Right lobe of liver (tissue), 6 donors: ENCODE results near the gene AIF1L. TPM values are rescaled to one million over a fixed set of nuclear protein-coding genes. Genes with fewer than 3 reads are reported as not detected.

Source experiments
- ATAC-seq, 4 donors: fragments of 200-7000 bp; cut with Tn5 transposase; one replicate each; pipeline ENCODE4 v1.9.1; 2020; ENCODE audit warnings: mild to moderate bottlenecking in 4 of 4, moderate library complexity in 4 of 4
- DNase-seq, 3 donors: peaks; one replicate each; pipeline ENCODE4 v3.0.0-alpha.2; 2020
- H3K27ac ChIP-seq, 3 donors: fragments of 200-600 bp; one replicate each; pipeline ENCODE4 v1.8.0; 2022
- H3K27me3 ChIP-seq, 2 donors: fragments of 200-600 bp; one replicate each; pipeline ENCODE4 v1.8.0; 2022
- H3K36me3 ChIP-seq, 4 donors: fragments of 200-600 bp; sonication (generic) in 1 of 4; one replicate each; pipeline versions ENCODE4 v1.5.1 to v1.8.0; 2017 to 2022; ENCODE audit warnings: control low read depth in 1 of 4
- H3K4me1 ChIP-seq, 4 donors: fragments of 200-600 bp; sonication (generic) in 1 of 4; one replicate each; pipeline versions ENCODE4 v1.5.1 to v1.8.0; 2017 to 2022; ENCODE audit warnings: control low read depth in 1 of 4
- H3K4me3 ChIP-seq, 3 donors: fragments of 200-600 bp; one replicate each; pipeline ENCODE4 v1.8.0; 2022
- H3K9me3 ChIP-seq, 4 donors: fragments of 200-600 bp; sonication (generic) in 1 of 4; one replicate each; pipeline versions ENCODE4 v1.5.1 to v1.8.0; 2017 to 2022; ENCODE audit warnings: control low read depth in 1 of 4
- CTCF ChIP-seq, 4 donors: fragments of 200-600 bp in 3 of 4; fragments of 450-650 bp in 1 of 4; IDR thresholded peaks; one replicate each; pipeline versions ENCODE4 v1.5.1 to v1.8.0; 2016 to 2022; ENCODE audit warnings: antibody characterized with exemption in 4 of 4, mild to moderate bottlenecking in 2 of 4
- POLR2A ChIP-seq: fragments of 450-650 bp; IDR thresholded peaks from one replicate; pipeline ENCODE4 v1.6.1; 2017; ENCODE audit warnings: antibody characterized with exemption, mild to moderate bottlenecking
- WGBS: methylation state at CpG from one replicate; pipeline ENCODE4 v1.1.6; 2018; ENCODE audit warnings: low coverage, low lambda C conversion rate; ENCODE audit not compliant: insufficient coverage; ENCODE audit errors: missing lambda C conversion rate; 5-methylcytosine and 5-hydroxymethylcytosine counted together
- intact Hi-C, 2 donors: fragments of 100-400 bp; cut with DNase I; formaldehyde crosslinking; loops; one replicate each; pipeline versions ENCODE4 v1.11.2 to v1.14.1; 2022
- total RNA-seq, 6 experiments: library from RNA; depleted of rRNA in 2 of 6; stranded (reverse); fragments of >200 nt in 2 of 6; fragmentation: NEBNext Ultra II Directional in 3 of 6; extraction: Animal tissue kit (Norgen Biotek cat#: 25700) in 3 of 6; gene quantifications; one replicate each; pipeline versions ENCODE4 v1.1.0 to v1.2.4, GENCODE V29; 2016 to 2023
- donor health status: DM: no; HTN: yes; CAD: no.
- donor health status: DM: no; HTN: no; CAD: no.
- donor health status: DM: no; HTN: no; CAD: no.
- donor health status: DM: no; HTN: yes; CAD: no.
- donor health status: DM: no; HTN: yes; CAD: no.

The AIF1L gene
- total RNA-seq, 6 experiments from 2014 or later, result 0.33 to 1.4 (median 0.49) TPM

- no peak overlapping the region for H3K4me3 ChIP-seq
- H3K36me3 ChIP-seq, result no peaks in the 10 kb centered on the region
- H3K4me1 ChIP-seq, result peaks cover 0 to 7% (median 0%) of the 10 kb centered on the region in 4 donors
- no peak overlapping the region for H3K27ac ChIP-seq
- WGBS, result 60% methylated on average over 1 of the region's 6 CpGs
- no peaks in the 10 kb centered on the region for H3K27me3 ChIP-seq
- no peak for TF ChIP-seq POLR2A
- no peaks in the 10 kb centered on the region for H3K9me3 ChIP-seq
- no peak for DNase-seq
- ATAC-seq, result no peak
- intact Hi-C loops, result no loop called here
These were observed 4.3 kb upstream of the AIF1L start for GRCh38 chr9:131092030-131092429.

GRCh38 chr9:131092548-131093440 is 3.5 kb upstream of the AIF1L start:
- no peaks in the 10 kb centered on the region for H3K36me3 ChIP-seq
- peaks cover 0 to 3% of the 10 kb centered on the region in 2 donors for H3K27me3 ChIP-seq
- no peaks in the 10 kb centered on the region for H3K9me3 ChIP-seq
- TF ChIP-seq POLR2A (no peak), CTCF (IDR thresholded peaks at IDR 0.05) (no peak)
- no peak for DNase-seq
- 41% methylated on average over 6 of the region's 24 CpGs for WGBS
- H3K4me1 ChIP-seq, result peaks cover 0 to 7% (median 0%) of the 10 kb centered on the region in 4 donors
- no peak overlapping the region for H3K27ac ChIP-seq
- ATAC-seq, result no peak
- H3K4me3 ChIP-seq, result no peak overlapping the region
- intact Hi-C loops, result no loop called here

GRCh38 chr9:131094015-131094414 is 2.3 kb upstream of the AIF1L start:
- Histone ChIP-seq H3K4me1 (peaks cover 0 to 7% (median 0%) of the 10 kb centered on the region in 4 donors), H3K27me3 (peaks cover 0 to 4% of the 10 kb centered on the region in 2 donors), H3K4me3 (no peak overlapping the region), H3K36me3 (no peaks in the 10 kb centered on the region), H3K9me3 (no peaks in the 10 kb centered on the region), H3K27ac (no peak overlapping the region)
- DNase-seq (no peak), ATAC-seq (no peak)
- intact Hi-C loops, result no loop called here
- 56% methylated on average over 4 of the region's 5 CpGs for WGBS
- TF ChIP-seq POLR2A (no peak), CTCF (IDR thresholded peaks at IDR 0.05) (no peak)

- Histone ChIP-seq H3K27me3 (peaks cover 0 to 4% of the 10 kb centered on the region in 2 donors), H3K36me3 (no peaks in the 10 kb centered on the region), H3K27ac (no peak overlapping the region), H3K4me3 (no peak overlapping the region), H3K4me1 (peaks cover 0 to 7% (median 0%) of the 10 kb centered on the region in 4 donors), H3K9me3 (no peaks in the 10 kb centered on the region)
- intact Hi-C loops, result no loop called here
- no peak for DNase-seq
- ATAC-seq, result no peak
- 47% methylated on average over 4 of the region's 12 CpGs for WGBS
- no peak for TF ChIP-seq POLR2A
These were observed 1.7 kb upstream of the AIF1L start for GRCh38 chr9:131094622-131095021.

GRCh38 chr9:131095666-131096268 is 564 bp upstream of the AIF1L start:
- H3K9me3 ChIP-seq, result no peaks in the 10 kb centered on the region
- TF ChIP-seq CTCF (IDR thresholded peaks at IDR 0.05) (no peak), POLR2A (no peak)
- no peaks in the 10 kb centered on the region for H3K36me3 ChIP-seq
- no peak overlapping the region for H3K27ac ChIP-seq
- peak overlapping the region in 1 of 3 donors; percentile 42 for H3K4me3 ChIP-seq
- DNase-seq, result no peak
- H3K27me3 ChIP-seq, result peaks cover 0 to 4% of the 10 kb centered on the region in 2 donors
- peaks cover 0 to 7% (median 0%) of the 10 kb centered on the region in 4 donors for H3K4me1 ChIP-seq
- WGBS, result 19% methylated on average over 11 of the region's 16 CpGs
- ATAC-seq, result no peak
- intact Hi-C loops, result no loop called here
